Epithelial cell of proximal tubule (primary cell): Measurements from ENCODE around the gene DOCK1. TPM values are rescaled to one million over a fixed set of nuclear protein-coding genes. Genes with fewer than 3 reads are reported as not detected.

Experiments used
- DNase-seq: peaks from one replicate; pipeline ENCODE4 v3.0.0-alpha.2; 2011; ENCODE audit warnings: low read depth
- H3K4me3 ChIP-seq: 2 replicates; pipeline ENCODE4 v1.5.1; 2011; ENCODE audit warnings: low read depth, mild to moderate bottlenecking, low read length
- total RNA-seq: library from RNA; depleted of rRNA; stranded (reverse); fragments of >200 nt; gene quantifications from 2 replicates; pipeline ENCODE4 v1.2.3, GENCODE V29; 2015
- TF ChIP-seq, protein P1 (sequence below): conservative IDR thresholded peaks from 2 replicates; pipeline ENCODE4 v1.5.1; 2012; ENCODE audit warnings: low read depth, mild to moderate bottlenecking, low read length

Gene DOCK1
- total RNA-seq, 1 donor from 2014 or later = 31.9 TPM

GRCh38 chr10:127485153-127485857 is 580.1 kb downstream of the DOCK1 start:
- H3K4me3 ChIP-seq = no peak overlapping the region
- peak; percentile 31 for DNase-seq
- TF ChIP-seq, protein P1, sequence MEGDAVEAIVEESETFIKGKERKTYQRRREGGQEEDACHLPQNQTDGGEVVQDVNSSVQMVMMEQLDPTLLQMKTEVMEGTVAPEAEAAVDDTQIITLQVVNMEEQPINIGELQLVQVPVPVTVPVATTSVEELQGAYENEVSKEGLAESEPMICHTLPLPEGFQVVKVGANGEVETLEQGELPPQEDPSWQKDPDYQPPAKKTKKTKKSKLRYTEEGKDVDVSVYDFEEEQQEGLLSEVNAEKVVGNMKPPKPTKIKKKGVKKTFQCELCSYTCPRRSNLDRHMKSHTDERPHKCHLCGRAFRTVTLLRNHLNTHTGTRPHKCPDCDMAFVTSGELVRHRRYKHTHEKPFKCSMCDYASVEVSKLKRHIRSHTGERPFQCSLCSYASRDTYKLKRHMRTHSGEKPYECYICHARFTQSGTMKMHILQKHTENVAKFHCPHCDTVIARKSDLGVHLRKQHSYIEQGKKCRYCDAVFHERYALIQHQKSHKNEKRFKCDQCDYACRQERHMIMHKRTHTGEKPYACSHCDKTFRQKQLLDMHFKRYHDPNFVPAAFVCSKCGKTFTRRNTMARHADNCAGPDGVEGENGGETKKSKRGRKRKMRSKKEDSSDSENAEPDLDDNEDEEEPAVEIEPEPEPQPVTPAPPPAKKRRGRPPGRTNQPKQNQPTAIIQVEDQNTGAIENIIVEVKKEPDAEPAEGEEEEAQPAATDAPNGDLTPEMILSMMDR = no peak

GRCh38 chr10:127486355-127486754 is 581.1 kb downstream of the DOCK1 start:
- DNase-seq = no peak
- TF ChIP-seq, protein P1 = no peak
- no peak overlapping the region for H3K4me3 ChIP-seq

DNA sequence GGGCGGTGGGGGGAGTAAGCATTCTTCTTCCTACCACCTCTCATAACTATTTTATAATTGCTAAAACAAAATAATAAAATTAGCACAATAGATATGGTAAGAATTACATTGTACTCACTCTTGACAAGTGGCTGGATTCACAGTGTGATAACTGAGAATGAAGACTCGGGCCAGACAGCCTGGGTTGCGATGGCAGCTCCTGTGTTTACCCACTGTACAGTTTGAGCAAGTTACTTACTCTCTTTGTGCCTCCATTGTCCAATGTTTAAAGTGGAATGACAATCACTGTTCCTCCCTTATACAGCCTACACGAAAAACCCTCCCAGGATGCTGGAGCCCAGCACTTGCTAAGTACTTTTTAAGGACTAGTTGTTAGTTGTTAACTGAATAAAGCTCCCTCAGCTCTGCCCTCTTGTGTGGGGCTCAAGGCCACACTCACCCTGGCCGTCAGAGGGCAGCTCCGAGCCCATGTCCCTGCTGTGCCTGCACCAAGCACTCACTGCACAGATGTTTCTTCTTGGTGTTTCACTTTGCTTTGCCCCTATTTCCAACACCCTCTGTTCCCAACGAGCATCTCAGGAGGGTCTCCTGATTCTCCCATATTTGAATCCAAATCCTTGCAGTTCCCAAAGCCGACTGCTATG is 587.5 kb downstream of the DOCK1 start:
- TF ChIP-seq, protein P1 = peak; percentile 56
- DNase-seq = no peak
- H3K4me3 ChIP-seq = no peak overlapping the region

DNA sequence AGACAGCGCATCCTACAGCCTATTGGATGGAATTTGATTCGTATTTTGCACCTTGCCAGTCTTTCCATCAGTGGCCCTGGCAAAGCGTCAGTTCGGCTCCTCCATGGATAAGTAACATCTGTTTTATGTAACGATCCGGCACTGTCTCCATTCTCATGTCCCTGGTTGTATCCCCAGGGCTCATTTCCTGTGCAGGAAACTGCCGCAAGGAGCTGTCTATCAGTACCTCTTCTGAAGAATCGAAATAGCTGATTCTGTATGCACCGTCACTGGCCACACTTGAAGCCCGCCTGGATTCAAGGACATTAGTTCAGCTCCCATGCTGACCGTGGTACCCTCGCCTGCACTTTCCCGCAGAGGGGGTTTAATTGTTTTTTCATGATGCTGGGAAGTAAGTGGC is 590.8 kb downstream of the DOCK1 start:
- DNase-seq = no peak
- H3K4me3 ChIP-seq = no peak overlapping the region
- TF ChIP-seq, protein P1 = no peak

- DNase-seq = no peak
- TF ChIP-seq, protein P1 = no peak
- H3K4me3 ChIP-seq = no peak overlapping the region
Observed at GRCh38 chr10:127497685-127498084, 592.5 kb downstream of the DOCK1 start.

GRCh38 chr10:127498087-127498486 is 592.9 kb downstream of the DOCK1 start:
- DNase-seq = no peak
- H3K4me3 ChIP-seq = no peak overlapping the region
- TF ChIP-seq, protein P1 = no peak
